Measurements from ENCODE around the gene CMC4.

Gene CMC4

GRCh38 chrX:155053656-155054055, 17.3 kb downstream of the CMC4 start:
- DNase-seq (ENCODE audit: low read depth in 2 of 2), result no peak

- no peak for DNase-seq (ENCODE audit: low read depth in 2 of 2)
These were observed 18.0 kb downstream of the CMC4 start for GRCh38 chrX:155052738-155053498.

- DNase-seq (ENCODE audit: low read depth in 2 of 2), result peak in 1 of 2 donors; percentile 20
These were observed 21.8 kb downstream of the CMC4 start for GRCh38 chrX:155048977-155049619.

- no peak for DNase-seq (ENCODE audit: low read depth in 2 of 2)
These were observed 24.0 kb downstream of the CMC4 start for GRCh38 chrX:155046811-155047528.

- DNase-seq (ENCODE audit: low read depth in 2 of 2), result no peak
These were observed 24.7 kb downstream of the CMC4 start for GRCh38 chrX:155046129-155046810.

GRCh38 chrX:155035688-155036087, 35.2 kb downstream of the CMC4 start:
- no peak for DNase-seq (ENCODE audit: low read depth in 2 of 2)

- DNase-seq (ENCODE audit: low read depth in 2 of 2), result no peak
These were observed 39.3 kb downstream of the CMC4 start for GRCh38 chrX:155031657-155032056.

GRCh38 chrX:155028877-155029291, 42.1 kb downstream of the CMC4 start:
- no peak for DNase-seq (ENCODE audit: low read depth in 2 of 2)

GRCh38 chrX:155028129-155028528, 42.8 kb downstream of the CMC4 start:
- no peak for DNase-seq (ENCODE audit: low read depth in 2 of 2)

- no peak for DNase-seq (ENCODE audit: low read depth in 2 of 2)
These were observed 43.3 kb downstream of the CMC4 start for GRCh38 chrX:155027509-155028066.

GRCh38 chrX:155026727-155027508, 44.0 kb downstream of the CMC4 start, which contains the start of gene FUNDC2:
Gene FUNDC2, plus strand, starts transcription at chrX:155026844. Its CDS starts 95 bp downstream, at chrX:155026939.
- DNase-seq (ENCODE audit: low read depth in 2 of 2), result peak; percentile 83 to 86

- no peak for DNase-seq (ENCODE audit: low read depth in 2 of 2)
These were observed 44.6 kb downstream of the CMC4 start for GRCh38 chrX:155026420-155026726.

- no peak for DNase-seq (ENCODE audit: low read depth in 2 of 2)
These were observed 46.8 kb downstream of the CMC4 start for GRCh38 chrX:155023907-155024833.

- no peak for DNase-seq (ENCODE audit: low read depth in 2 of 2)
These were observed 48.4 kb downstream of the CMC4 start, which contains the start of gene F8 for GRCh38 chrX:155022585-155022984. Gene F8, minus strand, starts transcription at chrX:155022723. Its CDS starts 171 bp downstream, at chrX:155022552.

GRCh38 chrX:155020591-155020990, 50.3 kb downstream of the CMC4 start:
- no peak for DNase-seq (ENCODE audit: low read depth in 2 of 2)
